HG02623 (cell line): ENCODE measurements around the gene DIP2A.
"Not testable (repeated sequence)": the region's sequence is repeated elsewhere in the genome, so short reads cannot be mapped to it uniquely, and the experiment has no call there.

Experiments used
- ATAC-seq: cut with Tn5 transposase; IDR thresholded peaks from one replicate; pipeline ENCODE4 v1.9.1; 2021; ENCODE audit warnings: moderate library complexity; ENCODE audit not compliant: unreplicated experiment

The DIP2A gene

DNA sequence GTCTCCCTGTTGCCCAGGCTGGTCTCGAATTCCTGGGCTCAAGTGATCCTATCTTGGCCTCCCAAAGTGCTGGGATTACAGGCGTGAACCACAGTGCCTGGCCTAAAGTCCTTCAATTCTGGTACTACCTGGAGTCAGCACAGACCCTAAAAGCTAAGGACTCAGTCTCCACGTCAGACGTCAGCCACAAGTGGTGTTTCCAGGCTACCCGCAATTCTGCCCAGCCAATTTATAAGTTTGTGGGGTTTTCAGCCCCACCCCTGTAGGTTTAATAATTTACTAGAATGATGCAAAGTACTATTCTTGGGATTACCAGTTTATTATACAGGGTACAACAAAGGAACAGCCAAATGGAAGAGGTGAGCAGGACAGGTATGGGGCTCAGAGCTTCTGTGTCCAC is 10.6 kb upstream of the DIP2A start:
- no peak for ATAC-seq

DNA sequence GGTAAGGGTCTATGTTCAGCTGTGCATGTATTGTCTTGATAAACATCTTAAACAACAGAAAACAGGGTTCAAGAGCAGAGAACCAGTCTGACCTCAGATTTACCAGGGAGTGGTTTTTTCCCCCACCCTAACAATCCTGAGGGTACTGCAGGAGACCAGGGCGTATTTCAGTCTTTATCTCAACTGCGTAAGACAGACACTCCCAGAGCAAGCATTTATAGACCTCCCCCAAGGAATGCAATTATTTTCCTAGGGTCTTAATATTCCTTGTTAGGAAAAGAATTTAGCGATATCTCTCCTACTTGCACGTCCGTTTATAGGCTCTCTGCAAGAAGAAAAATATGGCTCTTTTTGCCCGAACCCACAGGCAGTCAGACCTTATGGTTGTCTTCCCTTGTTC is 9.8 kb upstream of the DIP2A start:
- ATAC-seq, result not testable (repeated sequence)

DNA sequence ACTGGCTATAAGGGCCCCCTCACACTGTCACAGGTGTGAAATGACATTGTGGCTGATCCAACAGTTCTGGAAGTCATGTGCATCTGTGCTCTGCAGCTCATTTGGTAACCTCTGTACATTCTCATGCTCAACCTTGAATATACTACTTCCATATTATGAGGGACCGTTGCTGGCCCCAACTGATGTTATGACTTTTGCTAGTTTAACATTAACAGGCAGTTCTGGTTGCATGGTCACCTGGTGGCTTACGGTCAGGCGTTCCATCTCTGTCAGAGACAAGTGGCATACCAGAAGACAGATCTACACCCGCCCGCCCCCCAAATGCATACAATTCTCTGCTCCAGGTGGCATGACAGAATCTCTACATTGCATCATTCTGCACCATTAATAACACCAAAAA is 6.0 kb upstream of the DIP2A start:
- no peak for ATAC-seq

DNA sequence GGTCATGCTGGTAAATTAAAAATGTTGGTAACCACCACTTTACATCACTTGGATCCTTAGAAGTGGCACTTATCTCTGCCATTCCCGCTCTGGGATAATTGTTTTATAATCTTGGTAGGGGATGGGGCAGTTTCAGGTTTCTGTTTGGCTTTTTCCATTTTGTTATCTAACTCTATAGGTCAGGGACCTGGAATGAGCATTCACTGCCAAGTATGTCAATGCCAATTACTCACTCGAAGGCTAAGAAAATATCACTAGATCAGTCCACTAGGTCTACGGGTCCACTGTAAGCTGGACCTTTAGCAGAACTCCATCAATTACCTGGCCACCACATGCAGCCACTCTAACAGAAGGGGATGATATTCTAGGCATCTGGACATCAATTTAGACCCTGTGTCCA is 4.5 kb upstream of the DIP2A start:
- ATAC-seq, result no peak

DNA sequence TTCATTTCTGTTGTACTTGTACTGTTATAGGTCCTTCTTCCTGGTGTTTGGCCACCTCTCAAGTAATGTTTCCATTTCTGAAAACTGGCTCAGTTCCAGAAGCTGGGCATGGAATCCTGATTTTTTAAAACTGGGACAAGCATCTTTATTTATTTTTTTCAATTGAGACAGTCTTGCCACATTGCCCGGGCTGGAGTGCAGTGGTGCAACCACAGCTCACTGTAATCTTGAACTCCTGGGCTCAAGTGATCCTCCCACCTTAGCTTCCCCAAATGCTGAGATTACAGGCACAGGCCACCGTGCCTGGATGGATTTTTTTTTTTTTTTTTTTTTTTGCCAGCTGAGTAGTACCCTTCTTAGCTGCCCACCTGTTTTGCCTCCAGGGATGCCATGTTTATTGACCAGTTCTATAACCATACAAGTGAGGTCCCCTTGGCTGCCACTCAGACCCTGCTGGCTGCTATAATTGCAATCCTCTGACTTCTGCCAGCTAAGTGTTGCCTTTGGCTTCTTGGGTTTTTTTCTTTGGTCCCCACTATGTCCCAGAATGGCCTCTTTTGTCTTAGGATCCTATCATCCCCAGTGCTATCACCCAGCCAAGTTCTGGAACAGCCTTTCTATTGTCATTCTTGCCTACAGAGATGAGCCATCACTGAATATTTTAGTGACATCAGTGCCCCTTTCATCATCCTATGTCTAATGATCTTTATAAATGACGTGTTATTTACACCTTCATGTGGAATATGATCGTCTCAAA is 3.9 kb upstream of the DIP2A start:
- ATAC-seq, result no peak

DNA sequence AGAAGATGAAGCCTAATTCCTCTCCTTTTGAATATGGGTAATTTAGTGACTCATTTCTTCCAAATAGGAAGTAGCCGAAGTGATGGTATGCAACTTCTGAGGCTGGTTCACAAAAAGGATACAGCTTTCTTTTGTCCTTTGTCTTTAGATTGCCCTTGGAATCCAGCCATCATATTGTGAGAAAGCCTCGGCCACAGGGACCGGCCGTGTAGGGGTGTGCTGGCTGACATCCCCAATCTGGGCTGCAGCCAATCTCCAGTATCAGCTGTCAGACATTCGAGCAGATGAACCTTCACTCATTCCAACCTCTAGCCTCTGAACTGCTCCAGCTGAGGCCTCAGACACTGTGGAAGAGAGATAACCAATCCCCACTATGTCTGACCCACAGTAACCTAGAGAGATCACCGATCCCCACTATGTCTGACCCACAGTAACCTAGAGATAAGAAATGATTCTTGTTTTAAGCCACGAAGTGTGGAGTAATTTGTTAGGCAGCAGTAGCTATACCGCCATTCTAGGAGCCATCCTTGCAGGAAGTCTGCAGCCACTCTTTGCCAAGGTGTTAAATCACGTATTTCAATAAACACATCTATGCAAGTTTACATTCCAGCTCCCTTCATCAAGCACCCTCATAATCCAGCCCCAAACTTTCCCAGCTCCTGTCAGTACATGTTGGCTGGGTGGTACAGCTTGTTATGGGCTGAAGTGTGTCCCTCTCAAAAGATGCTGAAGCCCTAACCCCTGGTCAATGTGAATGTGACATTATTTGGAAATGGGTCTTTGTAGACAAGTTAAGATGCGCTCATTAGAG is 2.9 kb upstream of the DIP2A start:
- no peak for ATAC-seq

DNA sequence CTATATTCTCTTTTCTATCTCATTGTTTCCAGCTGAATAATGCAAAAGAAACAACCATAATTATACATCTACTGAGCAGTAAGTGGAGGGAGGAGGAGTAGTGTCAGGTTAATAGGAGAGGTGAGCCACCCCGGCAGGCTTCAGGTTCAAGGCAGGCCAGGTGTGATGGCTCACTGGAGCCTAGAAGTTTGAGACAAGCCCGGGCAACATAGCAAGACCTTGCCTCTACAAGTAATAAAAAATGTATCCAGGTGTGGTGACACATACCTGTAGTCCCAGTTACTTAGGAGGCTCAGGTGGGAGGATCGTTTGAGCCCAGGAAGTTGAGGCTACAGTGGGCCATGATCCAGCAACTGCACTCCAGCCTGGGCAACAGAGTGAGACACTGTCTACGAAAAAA is 1.9 kb upstream of the DIP2A start:
- no peak for ATAC-seq

DNA sequence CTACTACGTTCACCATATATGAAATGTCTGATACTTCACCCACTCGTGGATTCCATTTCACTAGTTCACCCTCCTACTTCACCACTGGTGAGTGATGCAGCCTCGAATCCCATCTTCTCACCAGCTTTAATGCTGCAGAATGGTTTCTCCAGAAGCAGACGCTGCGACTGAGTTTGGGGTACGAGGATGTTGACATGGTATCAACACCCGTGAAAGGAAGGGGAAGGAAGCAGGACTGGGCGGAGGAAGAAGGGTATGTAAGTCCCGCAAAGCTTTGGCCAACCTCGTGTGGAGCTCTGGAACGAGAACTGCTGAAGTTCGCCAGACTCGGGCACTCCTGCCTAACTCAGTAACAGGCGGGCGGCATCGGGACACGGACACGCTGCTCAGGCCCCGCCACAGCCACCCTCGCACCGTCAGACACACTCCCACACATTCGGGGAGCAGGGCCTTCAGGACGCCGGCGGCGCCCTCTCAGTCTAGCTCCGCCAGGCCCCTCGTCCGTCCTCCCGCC is 833 bp upstream of the DIP2A start:
- ATAC-seq, result peak; percentile 7

DNA sequence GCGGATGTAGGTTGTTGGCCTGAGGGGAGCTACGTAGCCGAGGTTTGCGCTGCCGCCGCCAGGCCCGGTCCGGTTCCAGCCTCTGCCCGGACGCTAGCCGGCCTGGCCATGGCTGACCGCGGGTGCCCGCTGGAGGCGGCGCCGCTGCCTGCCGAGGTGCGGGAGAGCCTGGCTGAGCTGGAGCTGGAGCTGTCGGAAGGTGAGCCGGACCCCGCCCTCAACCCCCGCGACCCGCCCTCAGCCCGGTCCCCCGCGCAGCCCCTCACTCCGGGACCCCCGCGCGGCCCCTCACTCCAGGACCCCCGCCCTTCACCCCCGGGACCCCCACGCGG is 299 bp downstream of the DIP2A start:
- no peak for ATAC-seq

DNA sequence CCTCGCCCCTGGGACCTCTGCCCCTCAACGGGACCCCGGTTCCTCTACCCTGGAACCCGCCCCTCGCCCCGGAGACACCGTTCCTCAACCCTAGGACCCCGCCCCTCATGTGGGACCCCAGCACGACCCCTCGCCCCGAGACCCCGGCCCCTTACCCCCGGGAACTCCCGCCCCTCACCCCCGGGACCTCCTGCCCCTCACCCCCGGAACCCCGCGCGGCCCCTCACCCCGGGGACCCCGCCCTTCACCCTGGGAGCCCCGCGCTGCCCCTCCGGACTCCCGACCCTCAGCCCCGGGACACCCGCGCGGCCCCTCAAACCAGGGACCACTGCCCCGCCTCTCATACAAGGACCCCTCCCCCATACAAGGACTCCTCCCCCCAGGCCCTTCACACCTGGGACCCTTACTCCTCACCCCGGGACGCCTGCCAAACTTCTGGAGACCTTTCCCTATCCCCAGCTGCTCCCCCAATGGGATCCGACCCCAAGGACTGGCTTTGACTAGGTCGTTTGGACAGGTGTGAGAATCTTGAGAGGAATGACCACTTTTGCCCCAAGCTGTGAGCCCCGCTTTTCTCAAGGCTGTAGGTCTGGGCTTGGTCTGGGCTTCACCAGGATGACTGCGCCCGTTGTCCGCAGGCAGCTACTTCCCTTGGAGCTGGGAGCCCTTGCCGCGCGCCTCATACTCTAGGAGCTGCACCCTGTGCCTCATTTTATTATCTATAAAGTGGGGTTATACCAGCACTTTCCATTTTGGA is 843 bp downstream of the DIP2A start:
- no peak for ATAC-seq

DNA sequence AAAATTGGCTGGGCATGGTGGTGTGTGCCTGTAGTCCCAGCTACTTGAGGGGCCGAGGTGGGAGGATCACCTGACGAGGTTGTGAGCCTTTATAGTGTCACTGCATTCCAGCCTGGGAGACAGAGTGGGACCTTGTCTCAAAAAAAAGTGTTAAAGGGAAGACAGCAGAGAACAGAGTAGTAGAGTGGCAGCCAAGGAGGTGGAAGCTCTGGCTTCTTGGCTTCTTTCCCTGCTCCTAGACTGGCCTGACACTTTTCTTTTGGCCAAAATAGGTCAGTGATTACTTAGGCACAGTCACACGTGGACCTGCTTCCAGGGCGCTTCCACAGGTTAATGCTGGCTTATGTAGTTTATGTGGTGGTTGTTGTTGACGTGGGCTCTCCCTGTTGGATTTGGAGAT is 3.2 kb downstream of the DIP2A start:
- ATAC-seq, result no peak

DNA sequence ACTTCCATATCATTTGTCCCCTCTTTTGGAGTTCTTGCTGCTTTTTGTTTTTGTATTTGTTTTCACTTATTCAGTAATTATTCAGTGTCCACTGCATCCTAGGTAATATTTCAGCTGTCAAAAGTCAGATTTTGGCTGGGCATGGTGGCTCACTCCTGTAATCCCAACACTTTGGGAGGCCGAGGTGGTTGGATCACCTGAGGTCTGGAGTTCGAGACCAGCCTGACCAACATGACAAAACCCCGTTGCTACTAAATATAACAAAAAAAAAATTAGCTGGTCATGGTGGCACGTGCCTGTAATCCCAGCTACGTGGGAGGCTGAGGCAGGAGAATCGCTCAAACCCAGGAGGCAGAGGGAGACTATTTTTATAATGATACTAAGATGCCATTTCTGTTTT is 6.5 kb downstream of the DIP2A start:
- ATAC-seq, result not testable (repeated sequence)

DNA sequence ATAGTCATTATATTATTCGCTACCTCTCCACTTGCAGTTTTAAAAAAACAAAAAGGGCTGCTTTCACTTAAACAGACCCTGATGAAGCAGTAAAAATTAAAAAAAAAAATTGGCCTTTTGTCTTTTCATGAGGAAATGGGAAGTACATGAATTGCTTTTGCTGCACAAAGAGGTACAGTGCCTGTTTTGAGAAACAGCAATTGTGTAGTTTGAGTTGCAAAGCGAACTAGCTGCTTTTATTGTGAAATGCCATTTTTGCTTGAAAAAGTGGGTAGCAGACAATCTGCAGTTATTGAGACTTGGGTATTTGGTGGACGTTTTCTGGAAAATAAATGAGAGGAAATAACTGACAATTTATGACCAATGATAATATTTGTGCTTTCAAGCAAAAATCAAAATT is 7.0 kb downstream of the DIP2A start:
- no peak for ATAC-seq

DNA sequence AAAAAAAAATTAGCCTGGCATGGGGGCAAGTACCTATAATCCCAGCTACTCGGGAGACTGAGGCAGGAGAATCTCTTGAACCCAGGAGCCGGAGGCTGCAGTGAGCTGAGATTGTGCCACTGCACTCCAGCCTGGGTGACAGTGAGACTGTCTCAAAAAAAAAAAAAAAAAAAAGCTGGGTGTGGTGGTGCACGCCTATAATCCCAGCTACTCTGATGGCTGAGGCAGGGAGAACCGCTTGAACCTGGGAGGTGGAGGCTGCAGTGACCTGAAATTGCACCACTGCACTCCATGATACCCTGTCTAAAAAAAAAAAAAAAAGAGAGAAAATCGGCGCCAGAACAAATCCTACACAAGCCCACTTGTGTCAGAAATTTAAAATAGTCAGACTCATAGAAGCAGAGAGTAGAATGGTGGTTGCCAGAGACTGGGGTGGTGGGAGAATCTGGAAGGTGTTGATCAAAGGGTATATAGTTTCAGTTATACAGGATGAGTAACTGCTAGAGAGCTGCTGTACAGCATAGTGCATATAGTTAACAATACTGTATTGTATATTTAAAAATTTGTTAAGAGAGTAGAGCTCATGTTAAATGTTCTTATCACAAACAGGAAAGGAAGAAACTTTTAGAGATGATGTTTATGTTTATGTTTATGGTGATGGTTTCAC is 9.6 kb downstream of the DIP2A start:
- ATAC-seq, result no peak

DNA sequence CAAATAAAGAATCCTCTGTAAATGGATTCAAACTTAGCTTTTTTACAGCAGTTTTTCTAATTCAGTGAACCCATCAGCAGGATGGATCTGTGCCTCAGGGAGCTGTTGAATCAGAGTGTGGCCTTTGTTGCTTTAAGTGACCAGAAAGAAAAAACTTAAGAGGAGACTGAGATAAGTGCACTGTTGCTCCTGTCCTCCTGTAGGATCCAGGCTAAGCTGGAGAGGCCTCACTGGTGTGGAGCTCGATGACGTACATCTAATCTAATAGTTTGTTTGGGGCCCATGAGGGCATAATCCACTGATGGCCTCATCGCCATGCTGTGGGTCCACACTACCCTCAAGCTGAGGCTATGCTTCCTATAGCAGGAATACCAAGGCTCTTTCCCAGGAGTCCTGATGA is 10.6 kb downstream of the DIP2A start:
- no peak for ATAC-seq

DNA sequence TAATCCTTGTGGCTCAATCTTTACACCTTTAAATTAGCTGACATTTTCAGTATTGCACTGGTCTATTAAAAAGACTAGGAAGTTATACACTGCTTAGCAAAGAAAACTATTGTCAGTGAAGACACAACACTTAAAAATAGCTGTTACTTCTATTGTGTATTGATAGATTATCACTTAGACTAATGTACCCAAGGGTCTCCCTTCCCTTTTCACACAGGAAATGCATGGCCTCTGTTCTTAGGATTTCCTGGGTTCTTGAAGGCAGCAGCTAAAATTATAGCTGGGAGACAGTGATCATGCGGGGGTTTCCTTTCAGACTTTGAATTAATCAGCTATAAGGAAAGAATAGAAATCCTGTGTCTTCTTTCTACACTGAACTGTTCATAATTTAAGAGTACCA is 12.8 kb downstream of the DIP2A start:
- no peak for ATAC-seq

DNA sequence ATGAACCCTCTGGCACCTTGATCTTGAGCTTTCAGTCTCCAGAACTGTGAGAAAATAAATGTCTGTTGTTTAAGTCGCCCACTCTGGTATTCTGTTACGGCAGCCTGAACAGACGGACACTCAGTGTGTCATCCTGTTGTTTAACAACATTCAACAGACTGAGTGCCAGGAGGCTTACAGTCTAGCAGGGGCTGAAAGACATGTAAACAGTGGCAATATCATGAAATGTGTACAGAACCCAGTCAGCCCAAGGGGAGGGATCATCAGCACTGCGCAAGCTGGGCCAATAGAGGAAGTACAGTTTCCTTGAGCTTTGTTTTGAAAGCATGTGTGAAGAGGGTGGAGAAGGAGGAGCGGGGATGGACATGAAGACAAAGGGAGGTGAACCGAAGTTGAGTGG is 13.6 kb downstream of the DIP2A start:
- no peak for ATAC-seq

DNA sequence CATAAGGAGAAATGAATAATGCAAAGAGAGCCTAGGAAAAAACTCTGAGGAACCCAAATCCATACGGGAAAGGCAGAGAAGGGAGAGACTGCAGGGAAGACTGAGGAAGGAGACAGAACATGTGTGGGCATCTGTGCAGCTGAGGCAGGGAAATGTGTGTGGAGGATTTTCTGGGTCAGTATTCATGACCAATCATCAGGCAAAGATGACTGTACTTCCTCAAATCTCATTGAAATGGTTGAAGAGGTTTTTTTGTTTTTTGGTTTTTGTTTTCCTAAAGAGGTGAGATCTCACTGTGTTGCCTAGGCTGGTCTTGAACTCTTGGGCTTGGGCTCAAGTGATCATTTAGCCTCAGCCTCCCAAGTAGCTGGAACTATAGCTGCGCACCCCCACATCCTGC is 15.7 kb downstream of the DIP2A start:
- ATAC-seq, result no peak

DNA sequence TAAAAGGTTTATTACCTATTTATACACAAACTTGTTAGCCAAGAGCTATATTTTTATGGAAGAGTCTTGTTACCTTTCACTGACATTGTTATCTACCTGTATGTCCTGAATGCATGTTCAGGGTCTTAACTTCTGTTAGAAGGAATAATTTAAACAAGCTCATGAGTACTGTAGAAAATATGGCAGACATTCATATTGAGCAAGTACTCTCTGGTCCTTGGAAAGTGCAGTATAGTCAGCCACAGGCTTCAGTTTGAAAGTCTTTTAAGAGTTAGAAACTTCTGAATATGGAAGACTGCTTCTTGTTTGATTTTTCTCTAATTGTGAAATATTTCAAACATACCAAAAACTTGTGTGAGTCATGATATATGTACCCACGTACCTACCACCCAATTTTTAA is 16.6 kb downstream of the DIP2A start:
- ATAC-seq, result no peak

DNA sequence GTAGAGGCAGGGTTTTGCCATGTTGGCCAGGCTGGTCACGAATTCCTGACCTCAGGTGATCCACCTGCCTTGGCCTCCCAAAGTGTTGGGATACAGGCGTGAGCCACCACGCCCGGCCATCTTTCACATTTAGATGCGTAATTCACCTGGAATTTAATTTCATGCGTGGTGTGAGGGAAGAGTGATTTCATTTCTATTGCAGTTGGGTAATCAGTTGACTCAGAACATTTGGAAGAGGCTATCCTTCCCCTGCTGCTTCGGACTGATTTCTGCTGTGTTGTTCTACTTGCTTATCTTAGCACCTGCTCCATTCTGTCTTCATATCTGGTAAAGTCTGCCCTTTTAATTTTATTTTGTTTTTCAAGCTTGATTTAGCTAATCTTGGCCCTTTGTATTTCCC is 19.1 kb downstream of the DIP2A start:
- no peak for ATAC-seq

DNA sequence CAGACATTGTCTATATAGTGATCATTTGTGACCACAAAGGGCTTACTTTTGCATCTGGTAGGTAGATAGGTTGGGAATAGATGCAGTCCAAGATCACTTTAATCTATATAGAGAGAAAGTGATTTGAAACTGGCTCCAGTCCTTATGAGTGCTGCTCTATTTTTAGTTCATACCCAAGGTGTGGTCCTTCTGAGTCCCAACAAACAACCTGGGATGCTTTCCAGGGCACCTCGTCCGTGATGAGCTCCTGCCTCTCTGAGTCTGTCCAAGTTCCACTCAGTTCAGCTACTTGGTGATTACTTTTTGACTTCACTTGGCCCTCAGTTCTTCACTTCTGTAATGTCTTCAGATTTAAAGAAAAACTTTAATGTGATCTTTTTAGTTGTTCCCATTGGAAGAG is 20.2 kb downstream of the DIP2A start:
- no peak for ATAC-seq
